ENCODE results near the gene CPLX4. TPM values are rescaled to one million over a fixed set of nuclear protein-coding genes. Genes with fewer than 3 reads are reported as not detected.

Gene CPLX4
- total and polyA plus RNA-seq, 2 donors (not counting 1 experiment from before 2014, with no cell fraction given) = not detected

DNA sequence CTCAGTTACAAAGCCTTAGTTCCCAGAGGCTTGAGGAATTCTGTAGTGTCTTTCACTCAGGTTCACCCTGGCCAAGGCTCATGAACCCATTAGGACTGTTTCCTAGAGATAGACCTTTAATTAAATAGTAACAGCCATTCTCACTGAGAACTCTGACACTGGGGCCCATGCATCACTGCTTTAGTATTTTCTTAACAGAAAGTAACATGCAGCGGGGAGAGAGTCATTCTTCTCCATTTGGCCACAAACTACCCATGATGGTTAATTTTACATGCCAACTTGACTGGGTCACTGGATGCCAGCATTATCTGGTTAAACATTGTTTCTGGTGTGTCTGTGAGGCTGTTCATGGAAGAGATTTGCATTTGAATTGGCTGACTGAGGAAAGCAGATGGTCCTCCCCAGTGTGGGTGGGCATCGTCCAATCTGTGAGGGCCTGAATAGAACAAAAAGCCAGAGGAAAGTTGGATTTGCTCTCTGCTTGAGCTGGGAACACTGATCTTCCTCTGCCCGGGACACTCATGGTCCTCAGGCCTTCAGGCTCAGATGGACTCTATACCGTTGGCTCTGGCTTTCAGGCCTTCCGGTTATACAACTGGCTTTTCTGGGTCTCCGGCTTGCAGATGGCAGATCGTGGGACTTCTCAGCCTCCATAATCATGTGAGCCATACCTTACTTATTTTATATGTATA lies 5.6 kb upstream of the CPLX4 start:
- Histone ChIP-seq H3K4me3 (ENCODE audit: control extremely low read depth in 1 of 5, extremely low read depth in 1 of 5, insufficient read depth in 1 of 5, low read depth in 2 of 5, low read length in 4 of 5) (no peak overlapping the region), H4K20me1 (ENCODE audit: control insufficient read depth, insufficient read depth, low read length, poor library complexity, severe bottlenecking) (no peaks in the 10 kb centered on the region), H3K27ac (ENCODE audit: low read length in 2 of 2) (no peak overlapping the region), H3K9me3 (ENCODE audit: control extremely low read depth in 1 of 3, control insufficient read depth in 2 of 3, insufficient read depth in 1 of 3, low read length in 2 of 3) (no peaks in the 10 kb centered on the region), H3K9ac (ENCODE audit: low read length) (no peak overlapping the region), H3K4me1 (ENCODE audit: control insufficient read depth in 2 of 2, insufficient read depth in 2 of 2, low read length in 2 of 2) (no peaks in the 10 kb centered on the region), H3K27me3 (replicated peaks in 1 of 4; ENCODE audit: control extremely low read depth in 1 of 4, control insufficient read depth in 3 of 4, insufficient read depth in 4 of 4, low read length in 3 of 4) (peaks cover 0 to 7% (median 2%) of the 10 kb centered on the region in 4 experiments), H3K4me2 (replicated peaks; ENCODE audit: low read depth, low read length, poor library complexity, severe bottlenecking) (no peak overlapping the region), H2AFZ (ENCODE audit: insufficient read depth, low read depth, low read length, poor library complexity, severe bottlenecking) (no peak overlapping the region), H3K79me2 (ENCODE audit: control insufficient read depth, insufficient read depth, low read length) (no peaks in the 10 kb centered on the region), H3K36me3 (replicated peaks in 1 of 2; ENCODE audit: control extremely low read depth in 1 of 2, control insufficient read depth in 1 of 2, extremely low read depth in 1 of 2, insufficient read depth in 2 of 2, low read length in 1 of 2) (peaks cover 0 to 22% of the 10 kb centered on the region in 2 experiments)
- Mint-ChIP-seq H3K4me3 (no peak overlapping the region), H3K4me1 (no peaks in the 10 kb centered on the region), H3K27ac (no peak overlapping the region), H3K27me3 (peaks cover 9% of the 10 kb centered on the region), H3K9me3 (ENCODE audit: insufficient read depth) (no peaks in the 10 kb centered on the region)
- 100% methylated on average over 3 of the region's 7 CpGs for WGBS (ENCODE audit: insufficient coverage)
- intact Hi-C loops (cut with micrococcal nuclease) = no loop called here
- no peak for DNase-seq
- ATAC-seq (ENCODE audit: low read depth) = no peak
- ChIA-PET POLR2A (no interaction called here), CTCF (no interaction called here)
- TF ChIP-seq EZH2 (IDR thresholded peaks at IDR 0.05; ENCODE audit: borderline replicate concordance, insufficient read depth, low read depth, low read length, poor library complexity, severe bottlenecking) = no peak
- TF ChIP-seq, protein P1, sequence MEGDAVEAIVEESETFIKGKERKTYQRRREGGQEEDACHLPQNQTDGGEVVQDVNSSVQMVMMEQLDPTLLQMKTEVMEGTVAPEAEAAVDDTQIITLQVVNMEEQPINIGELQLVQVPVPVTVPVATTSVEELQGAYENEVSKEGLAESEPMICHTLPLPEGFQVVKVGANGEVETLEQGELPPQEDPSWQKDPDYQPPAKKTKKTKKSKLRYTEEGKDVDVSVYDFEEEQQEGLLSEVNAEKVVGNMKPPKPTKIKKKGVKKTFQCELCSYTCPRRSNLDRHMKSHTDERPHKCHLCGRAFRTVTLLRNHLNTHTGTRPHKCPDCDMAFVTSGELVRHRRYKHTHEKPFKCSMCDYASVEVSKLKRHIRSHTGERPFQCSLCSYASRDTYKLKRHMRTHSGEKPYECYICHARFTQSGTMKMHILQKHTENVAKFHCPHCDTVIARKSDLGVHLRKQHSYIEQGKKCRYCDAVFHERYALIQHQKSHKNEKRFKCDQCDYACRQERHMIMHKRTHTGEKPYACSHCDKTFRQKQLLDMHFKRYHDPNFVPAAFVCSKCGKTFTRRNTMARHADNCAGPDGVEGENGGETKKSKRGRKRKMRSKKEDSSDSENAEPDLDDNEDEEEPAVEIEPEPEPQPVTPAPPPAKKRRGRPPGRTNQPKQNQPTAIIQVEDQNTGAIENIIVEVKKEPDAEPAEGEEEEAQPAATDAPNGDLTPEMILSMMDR (IDR thresholded peaks at IDR 0.05) = no peak

DNA sequence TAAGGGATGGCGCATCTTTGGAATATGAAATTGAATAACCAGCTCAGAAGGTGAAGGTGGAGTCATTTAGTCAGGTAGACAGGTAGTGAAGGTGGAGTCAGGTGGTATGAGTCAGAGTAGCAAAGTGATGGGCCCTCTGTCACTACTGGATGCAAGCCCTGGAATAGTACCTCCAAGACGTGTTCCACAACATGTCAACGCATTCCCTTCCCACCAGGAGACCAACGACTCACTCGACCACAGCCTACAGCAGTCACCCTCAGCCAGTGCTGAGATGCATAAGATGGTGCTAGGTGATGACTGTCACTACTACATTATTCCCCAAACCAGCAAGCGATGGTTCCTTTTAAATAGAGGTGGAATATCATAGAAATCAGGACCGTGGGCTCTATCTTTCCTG lies 6.8 kb downstream of the CPLX4 start:
- Histone ChIP-seq H3K4me1 (ENCODE audit: control insufficient read depth in 2 of 2, insufficient read depth in 2 of 2, low read length in 2 of 2) (peaks cover 10 to 11% of the 10 kb centered on the region in 2 donors), H3K9me3 (ENCODE audit: control extremely low read depth in 1 of 3, control insufficient read depth in 2 of 3, insufficient read depth in 1 of 3, low read length in 2 of 3) (peaks cover 0 to 3% (median 0%) of the 10 kb centered on the region in 3 donors), H3K4me3 (ENCODE audit: control extremely low read depth in 1 of 5, extremely low read depth in 1 of 5, insufficient read depth in 1 of 5, low read depth in 2 of 5, low read length in 4 of 5) (no peak overlapping the region), H2AFZ (ENCODE audit: insufficient read depth, low read depth, low read length, poor library complexity, severe bottlenecking) (no peak overlapping the region), H3K36me3 (replicated peaks in 1 of 2; ENCODE audit: control extremely low read depth in 1 of 2, control insufficient read depth in 1 of 2, extremely low read depth in 1 of 2, insufficient read depth in 2 of 2, low read length in 1 of 2) (no peaks in the 10 kb centered on the region), H3K9ac (ENCODE audit: low read length) (no peak overlapping the region), H3K4me2 (replicated peaks; ENCODE audit: low read depth, low read length, poor library complexity, severe bottlenecking) (no peak overlapping the region), H3K27me3 (replicated peaks in 1 of 4; ENCODE audit: control extremely low read depth in 1 of 4, control insufficient read depth in 3 of 4, insufficient read depth in 4 of 4, low read length in 3 of 4) (peaks cover 0 to 25% (median 12%) of the 10 kb centered on the region in 4 experiments), H3K27ac (ENCODE audit: low read length in 2 of 2) (no peak overlapping the region), H3K79me2 (ENCODE audit: control insufficient read depth, insufficient read depth, low read length) (no peaks in the 10 kb centered on the region), H4K20me1 (ENCODE audit: control insufficient read depth, insufficient read depth, low read length, poor library complexity, severe bottlenecking) (no peaks in the 10 kb centered on the region)
- Mint-ChIP-seq H3K27me3 (peaks cover 45% of the 10 kb centered on the region), H3K27ac (no peak overlapping the region), H3K4me1 (no peaks in the 10 kb centered on the region), H3K4me3 (no peak overlapping the region), H3K9me3 (ENCODE audit: insufficient read depth) (no peaks in the 10 kb centered on the region)
- ATAC-seq (ENCODE audit: low read depth) (no peak), DNase-seq (no peak)
- ChIA-PET CTCF (interaction anchor here (1.4 to 5.0 kb wide), 2 partner anchors 14 to 91 kb away, joined by 3 to 81 read pairs; no protein-coding TSS in a partner anchor), POLR2A (no interaction called here)
- intact Hi-C loops (cut with micrococcal nuclease) = loop anchor here (5.0 kb wide), 1 partner anchor 46 kb away; the partner anchor contains the start of gene LMAN1
- 100% methylated on average over 1 of the region's 7 CpGs for WGBS (ENCODE audit: insufficient coverage)
- TF ChIP-seq, protein P1 (IDR thresholded peaks at IDR 0.05) = no peak
- TF ChIP-seq EZH2 (IDR thresholded peaks at IDR 0.05; ENCODE audit: borderline replicate concordance, insufficient read depth, low read depth, low read length, poor library complexity, severe bottlenecking) = no peak

Measured in B cell (primary cell).